GM10266 (cell line): ENCODE data around the gene BPIFB1.

Experiments used
- DNase-seq: peaks from one replicate; pipeline ENCODE4 v3.0.0; 2012; ENCODE audit errors: extremely low spot score
- CTCF ChIP-seq: IDR thresholded peaks from 2 replicates; pipeline ENCODE4 v1.5.1; 2012; ENCODE audit warnings: mild to moderate bottlenecking, low read depth; ENCODE audit not compliant: control insufficient read depth, insufficient read depth; ENCODE audit errors: missing control alignments

Gene BPIFB1

GRCh38 chr20:33277471-33278441 lies 5.3 kb upstream of the BPIFB1 start:
- DNase-seq, result no peak
- TF ChIP-seq CTCF, result no peak

- TF ChIP-seq CTCF, result no peak
- DNase-seq, result no peak
Observed at GRCh38 chr20:33278700-33279099, 4.3 kb upstream of the BPIFB1 start.

- DNase-seq, result no peak
- TF ChIP-seq CTCF, result no peak
Observed at GRCh38 chr20:33279261-33279910, 3.6 kb upstream of the BPIFB1 start.

- no peak for TF ChIP-seq CTCF
- DNase-seq, result no peak
Observed at GRCh38 chr20:33280000-33280680, 2.9 kb upstream of the BPIFB1 start.

GRCh38 chr20:33280775-33281174 lies 2.2 kb upstream of the BPIFB1 start:
- no peak for DNase-seq
- TF ChIP-seq CTCF, result no peak

- no peak for DNase-seq
- no peak for TF ChIP-seq CTCF
Observed at GRCh38 chr20:33281550-33282146, 1.4 kb upstream of the BPIFB1 start.
